HepG2 (cell line): ENCODE results near the gene SOX5. TPM values are rescaled to one million over a fixed set of nuclear protein-coding genes. Genes with fewer than 3 reads are reported as not detected.

Source experiments
- ATAC-seq: fragments of 200-7000 bp; cut with Tn5 transposase; 3 replicates; pipeline ENCODE4 v1.9.1; 2020; ENCODE audit warnings: mild to moderate bottlenecking, moderate library complexity
- BruUV-seq: library from RNA; stranded (reverse); fragments of 400-500 nt; replicated peaks from 2 replicates; lab custom pipeline; 2021; lab: Mats Ljungman, UMichigan
- CTCF ChIA-PET: fragments of 300-600 bp; formaldehyde crosslinking; extraction: SDS; loops from one replicate; lab custom pipeline; 2021; ENCODE audit warnings: low total read pairs, inconsistent platforms, low intra/inter-chr PET ratio; lab: Yijun Ruan, JAX
- POLR2A ChIA-PET: fragments of 350-600 bp; sonication (Branson Sonifier 250); formaldehyde crosslinking; loops from one replicate; lab custom pipeline; 2020; ENCODE audit warnings: antibody characterized with exemption, inconsistent platforms; lab: Yijun Ruan, JAX
- DNase-seq: peaks from one replicate; pipeline ENCODE4 v3.0.0-alpha.2; 2015; ENCODE audit warnings: low spot score
- FAIRE-seq: peaks from 3 replicates; lab custom pipeline; 2011; peaks lifted over from hg19 to GRCh38; lab: Jason Lieb, UNC
- H2AFZ ChIP-seq: one replicate; pipeline ENCODE4 v1.6.1; 2011; ENCODE audit warnings: low read length, inconsistent platforms
- H3K27ac ChIP-seq: fragments of 300-600 bp; 3 replicates; pipeline ENCODE4 v1.8.0; 2011; ENCODE audit warnings: mixed run types, mild to moderate bottlenecking, mixed read lengths, low read length, inconsistent platforms; ENCODE audit not compliant: insufficient read depth; ENCODE audit errors: extremely low read length
- H3K27me3 ChIP-seq, 2 experiments: fragments of 200-600 bp in 1 of 2; 2 replicates in 1 of 2; 3 replicates in 1 of 2; pipeline versions ENCODE4 v1.6.0 to v1.8.0; 2011; ENCODE audit warnings: low read length in 2 of 2, mild to moderate bottlenecking in 2 of 2, moderate library complexity in 2 of 2, inconsistent platforms in 1 of 2; ENCODE audit not compliant: insufficient read depth in 2 of 2, control insufficient read depth in 1 of 2
- H3K36me3 ChIP-seq, 2 experiments: fragments of 200-600 bp in 1 of 2; replicated peaks in 1 of 2; 2 replicates in 1 of 2; 3 replicates in 1 of 2; pipeline versions ENCODE4 v1.5.1 to v1.8.0; 2011; ENCODE audit warnings: low read length in 2 of 2, inconsistent platforms in 1 of 2; ENCODE audit not compliant: insufficient read depth in 2 of 2, control insufficient read depth in 1 of 2
- H3K4me1 ChIP-seq: 2 replicates; pipeline ENCODE4 v1.5.1; 2012; ENCODE audit warnings: low read length, inconsistent platforms; ENCODE audit not compliant: insufficient read depth
- H3K4me2 ChIP-seq: 2 replicates; pipeline ENCODE4 v1.6.0; 2011; ENCODE audit warnings: low read depth, low read length, inconsistent platforms
- H3K4me3 ChIP-seq, 3 experiments: fragments of 200-600 bp in 1 of 3; sonication (generic), shearing (Covaris generic) in 1 of 3; replicated peaks in 1 of 3; 2 replicates each; pipeline ENCODE4 v1.5.1; 2011 to 2016; ENCODE audit warnings: low read length in 3 of 3, inconsistent platforms in 2 of 3, low read depth in 2 of 3, mild to moderate bottlenecking in 2 of 3, control low read depth in 1 of 3, mixed read lengths in 1 of 3; ENCODE audit not compliant: insufficient read depth in 1 of 3
- H3K79me2 ChIP-seq: one replicate; pipeline ENCODE4 v1.6.1; 2011; ENCODE audit warnings: low read length, inconsistent platforms; ENCODE audit not compliant: insufficient read depth
- H3K9ac ChIP-seq: 2 replicates; pipeline ENCODE4 v1.6.0; 2011; ENCODE audit warnings: mild to moderate bottlenecking, low read depth, low read length, inconsistent platforms; ENCODE audit not compliant: insufficient read depth
- H3K9me3 ChIP-seq: 2 replicates; pipeline ENCODE4 v1.5.1; 2012; ENCODE audit warnings: mild to moderate bottlenecking, low read length
- H4K20me1 ChIP-seq: 2 replicates; pipeline ENCODE4 v1.6.0; 2011; ENCODE audit warnings: inconsistent platforms, mild to moderate bottlenecking, low read length, moderate library complexity; ENCODE audit not compliant: insufficient read depth
- ERF ChIP-seq: IDR thresholded peaks from 2 replicates; pipeline ENCODE4 v1.6.1; 2018; ENCODE audit warnings: missing biosample characterization, missing genetic modification reagents
- HNF4G ChIP-seq, 2 experiments: sonication (generic) in 1 of 2; formaldehyde crosslinking in 1 of 2; IDR thresholded peaks; 2 replicates each; pipeline versions ENCODE4 v1.4.0 to v1.6.1; 2011 to 2020; ENCODE audit warnings: borderline replicate concordance in 2 of 2, low read depth in 2 of 2, mild to moderate bottlenecking in 2 of 2, low read length in 1 of 2, missing genetic modification reagents in 1 of 2, moderate library complexity in 1 of 2
- KDM4B ChIP-seq: sonication (generic); formaldehyde crosslinking; IDR thresholded peaks from 2 replicates; pipeline ENCODE4 v1.4.0; 2020; ENCODE audit warnings: missing genetic modification reagents
- NFKBIZ ChIP-seq: IDR thresholded peaks from 2 replicates; pipeline ENCODE4 v1.6.1; 2018; ENCODE audit warnings: missing genetic modification reagents, missing compliant biosample characterization
- RNF2 ChIP-seq: fragments of 450-650 bp; conservative IDR thresholded peaks from 2 replicates; pipeline ENCODE4 v1.6.1; 2016; ENCODE audit warnings: low read depth
- SRSF1 ChIP-seq: fragments of 200-400 bp; formaldehyde crosslinking; optimal IDR thresholded peaks from 2 replicates; pipeline ENCODE3; 2017; ENCODE audit warnings: mild to moderate bottlenecking, low read depth, low read length, moderate library complexity
- THAP7 ChIP-seq: sonication (generic); formaldehyde crosslinking; IDR thresholded peaks from 2 replicates; pipeline ENCODE4 v1.8.1; 2023; ENCODE audit warnings: mild to moderate bottlenecking, missing genetic modification reagents
- ZBTB20 ChIP-seq: sonication (generic); formaldehyde crosslinking; IDR thresholded peaks from 2 replicates; pipeline ENCODE4 v1.8.1; 2023; ENCODE audit warnings: missing genetic modification reagents, low read depth, mild to moderate bottlenecking, borderline replicate concordance
- ZFP41 ChIP-seq: sonication (generic); formaldehyde crosslinking; IDR thresholded peaks from 2 replicates; pipeline ENCODE4 v1.4.0; 2020; ENCODE audit warnings: mild to moderate bottlenecking, missing genetic modification reagents, borderline replicate concordance
- ZNF143 ChIP-seq: sonication (generic); formaldehyde crosslinking; IDR thresholded peaks from 2 replicates; pipeline ENCODE4 v1.4.0; 2020; ENCODE audit warnings: missing genetic modification reagents
- ZNF160 ChIP-seq: sonication (generic); formaldehyde crosslinking; IDR thresholded peaks from 2 replicates; pipeline ENCODE4 v1.8.0; 2022; ENCODE audit warnings: mild to moderate bottlenecking, inconsistent platforms, missing genetic modification reagents
- ZNF367 ChIP-seq: sonication (generic); formaldehyde crosslinking; IDR thresholded peaks from 2 replicates; pipeline ENCODE4 v1.4.0; 2020; ENCODE audit warnings: missing genetic modification reagents, borderline replicate concordance
- ZNF792 ChIP-seq: IDR thresholded peaks from 2 replicates; pipeline ENCODE4 v1.6.1; 2016
- ZNF883 ChIP-seq: sonication (generic); formaldehyde crosslinking; IDR thresholded peaks from 2 replicates; pipeline ENCODE4 v1.5.1; 2020; ENCODE audit warnings: mild to moderate bottlenecking, missing genetic modification reagents; ENCODE audit errors: not compliant biosample characterization
- WGBS: methylation state at CpG from one replicate; pipeline ENCODE4 v1.1.6; 2017; ENCODE audit warnings: low lambda C conversion rate; 5-methylcytosine and 5-hydroxymethylcytosine counted together
- in situ Hi-C: cut with HindIII; loops from 2 replicates; pipeline ENCODE4 v1.10.0; 2017; ENCODE audit warnings: low pct_unique_long_range_greater_than_20kb; ENCODE audit not compliant: extremely low pct_ligation_motif_present
- intact Hi-C: fragments of 100-400 bp; cut with micrococcal nuclease; formaldehyde crosslinking; loops from one replicate; pipeline ENCODE4 v1.10.0; 2022; ENCODE audit not compliant: unreplicated experiment
- polyA plus RNA-seq, 8 experiments: library from polyadenylated mRNA; depleted of rRNA in 3 of 8; stranded (reverse) in 7 of 8; unstranded in 1 of 8; fragments of >200 nt; fragmentation: Illumina TruSeq in 4 of 8; extraction: Trizol in 4 of 8; gene quantifications; 2 replicates each; pipeline versions ENCODE4 v1.2.1 to v1.2.3, GENCODE V29; 2011 to 2016; ENCODE audit warnings: low read depth in 4 of 8, missing spikeins in 1 of 8, mixed read lengths in 1 of 8; ENCODE audit not compliant: insufficient read depth in 1 of 8
- total RNA-seq, 5 experiments: library from RNA; depleted of rRNA; stranded (reverse); fragments of >200 nt; fragmentation: Illumina TruSeq; extraction: Trizol; gene quantifications; 2 replicates each; pipeline ENCODE4 v1.2.3, GENCODE V29; 2016; ENCODE audit warnings: low read depth in 1 of 5
- TF ChIP-seq, protein P1 (sequence below): sonication (generic); formaldehyde crosslinking; IDR thresholded peaks from 2 replicates; pipeline ENCODE4 v1.5.0; 2020; ENCODE audit warnings: mild to moderate bottlenecking, low read depth, missing genetic modification reagents, borderline replicate concordance
- TF ChIP-seq, protein P2 (sequence below): IDR thresholded peaks from 2 replicates; pipeline ENCODE4 v1.6.1; 2012; ENCODE audit warnings: low read depth, low read length, improper control_type of control experiment

The SOX5 gene
- total and polyA plus RNA-seq, 2 of the 13 experiments (the other 11 are each of a cell fraction or from before 2014, with no cell fraction given): 18.5 to 76.4 TPM

DNA sequence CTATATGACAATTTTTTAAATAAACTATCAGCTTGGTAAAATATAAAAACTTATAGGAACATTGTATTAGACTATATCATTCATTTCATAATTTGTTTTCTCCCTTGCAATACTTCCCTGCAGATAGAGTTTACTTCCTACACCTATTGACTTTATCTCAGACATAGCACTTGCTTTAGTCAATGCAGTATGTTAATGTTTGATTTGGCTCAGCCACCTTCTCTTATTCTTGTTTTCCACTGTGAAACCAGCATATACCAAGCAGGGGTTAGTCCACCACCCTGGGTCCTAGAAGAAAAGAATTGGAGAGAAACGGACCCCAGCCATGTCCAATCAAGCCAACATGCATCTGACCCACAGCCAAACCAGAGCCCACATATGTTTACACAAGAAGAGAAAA is 10.4 kb upstream of the SOX5 start (continued):
- TF ChIP-seq ZBTB20 (CRISPR knock-in tag): no peak

GRCh38 chr12:23954332-23954731 is 4.9 kb upstream of the SOX5 start:
- CTCF ChIA-PET: no interaction called here
- POLR2A ChIA-PET: no interaction called here
- H3K4me1 ChIP-seq: peaks cover 22% of the 10 kb centered on the region; the same call in 1 of the 2 replicates
- in situ Hi-C loops: no loop called here
- H2AFZ ChIP-seq: no peak overlapping the region
- no peaks in the 10 kb centered on the region for H4K20me1 ChIP-seq
- H3K9me3 ChIP-seq: no peaks in the 10 kb centered on the region
- no peak for TF ChIP-seq ZNF883
- TF ChIP-seq, all 625 proteins: peak for 0
- Histone ChIP-seq H3K36me3 (no peaks in the 10 kb centered on the region), H3K79me2 (peaks cover 18% of the 10 kb centered on the region), H3K9ac (no peak overlapping the region), H3K4me2 (no peak overlapping the region), H3K4me3 (no peak overlapping the region), H3K27me3 (no peaks in the 10 kb centered on the region; a peak in 1 of 5 replicates), H3K27ac (no peak overlapping the region)
- no peak for FAIRE-seq
- ATAC-seq: no peak
- no TSS peak for BruUV-seq
- intact Hi-C loops: no loop called here
- DNase-seq: no peak

- no peaks in the 10 kb centered on the region for H4K20me1 ChIP-seq
- intact Hi-C loops (no loop called here), in situ Hi-C loops (no loop called here)
- H3K27me3 ChIP-seq: no peaks in the 10 kb centered on the region; a peak in 1 of 5 replicates
- H3K9me3 ChIP-seq: no peaks in the 10 kb centered on the region
- DNase-seq (no peak), ATAC-seq (no peak), FAIRE-seq (no peak)
- H3K36me3 ChIP-seq: no peaks in the 10 kb centered on the region
- ChIA-PET CTCF (no interaction called here), POLR2A (no interaction called here)
- H3K27ac ChIP-seq: peak overlapping the region; percentile 12
- H2AFZ ChIP-seq: no peak overlapping the region
- 91% methylated on average over 3 of the region's 3 CpGs for WGBS
- peaks cover 23% of the 10 kb centered on the region; the same call in 1 of the 2 replicates for H3K4me1 ChIP-seq
- no peak overlapping the region for H3K4me2 ChIP-seq
- BruUV-seq: no TSS peak
- no peak overlapping the region for H3K4me3 ChIP-seq
- H3K79me2 ChIP-seq: peaks cover 39% of the 10 kb centered on the region
- no peak overlapping the region for H3K9ac ChIP-seq
- TF ChIP-seq ZNF143 (no peak), ZNF792 (no peak), ZFP41 (no peak), RNF2 (no peak), ERF (CRISPR knock-in tag) (no peak), NFKBIZ (no peak), ZNF160 (no peak), ZNF367 (CRISPR knock-in tag) (no peak), THAP7 (CRISPR knock-in tag) (no peak), SRSF1 (no peak), KDM4B (CRISPR knock-in tag) (no peak), HNF4G (IDR thresholded peaks at IDR 0.05; ENCODE audit: borderline replicate concordance, low read depth, low read length) (no peak), HNF4G (CRISPR knock-in tag; IDR thresholded peaks at IDR 0.05; ENCODE audit: borderline replicate concordance, low read depth) (no peak)
- TF ChIP-seq, protein P1, sequence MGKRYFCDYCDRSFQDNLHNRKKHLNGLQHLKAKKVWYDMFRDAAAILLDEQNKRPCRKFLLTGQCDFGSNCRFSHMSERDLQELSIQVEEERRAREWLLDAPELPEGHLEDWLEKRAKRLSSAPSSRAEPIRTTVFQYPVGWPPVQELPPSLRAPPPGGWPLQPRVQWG (CRISPR knock-in tag): no peak
- TF ChIP-seq, protein P2, sequence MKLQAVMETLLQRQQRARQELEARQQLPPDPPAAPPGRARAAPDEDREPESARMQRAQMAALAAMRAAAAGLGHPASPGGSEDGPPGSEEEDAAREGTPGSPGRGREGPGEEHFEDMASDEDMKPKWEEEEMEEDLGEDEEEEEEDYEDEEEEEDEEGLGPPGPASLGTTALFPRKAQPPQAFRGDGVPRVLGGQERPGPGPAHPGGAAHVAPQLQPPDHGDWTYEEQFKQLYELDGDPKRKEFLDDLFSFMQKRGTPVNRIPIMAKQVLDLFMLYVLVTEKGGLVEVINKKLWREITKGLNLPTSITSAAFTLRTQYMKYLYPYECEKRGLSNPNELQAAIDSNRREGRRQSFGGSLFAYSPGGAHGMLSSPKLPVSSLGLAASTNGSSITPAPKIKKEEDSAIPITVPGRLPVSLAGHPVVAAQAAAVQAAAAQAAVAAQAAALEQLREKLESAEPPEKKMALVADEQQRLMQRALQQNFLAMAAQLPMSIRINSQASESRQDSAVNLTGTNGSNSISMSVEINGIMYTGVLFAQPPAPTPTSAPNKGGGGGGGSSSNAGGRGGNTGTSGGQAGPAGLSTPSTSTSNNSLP: no peak
These were observed 2.6 kb upstream of the SOX5 start for GRCh38 chr12:23952071-23952470.
